A549 (cell line): ENCODE data around the gene GPR15LG. TPM values are rescaled to one million over a fixed set of nuclear protein-coding genes. Genes with fewer than 3 reads are reported as not detected.

Experiments
- ATAC-seq, 2 experiments: fragments of 200-7000 bp in 1 of 2; fragments of >200 bp in 1 of 2; cut with Nextera tagmentation in 1 of 2; cut with Tn5 transposase in 1 of 2; 3 replicates each; pipeline versions ENCODE4 v1.8.0 to v1.9.1; 2018 to 2020; ENCODE audit warnings: mild to moderate bottlenecking in 1 of 2, moderate library complexity in 1 of 2
- CTCF ChIA-PET: fragments of 300-600 bp; sonication (Branson Sonifier 250); formaldehyde crosslinking; extraction: SDS; loops from one replicate; lab custom pipeline; 2021; ENCODE audit warnings: antibody characterized with exemption, inconsistent platforms; lab: Yijun Ruan, JAX
- POLR2A ChIA-PET: fragments of 350-600 bp; formaldehyde crosslinking; extraction: SDS; loops from one replicate; lab custom pipeline; 2021; ENCODE audit warnings: antibody characterized with exemption, inconsistent platforms; lab: Yijun Ruan, JAX
- DNase-seq, 2 experiments: peaks; one replicate each; pipeline versions ENCODE4 v3.0.0 to v3.0.0-alpha.2; 2011 to 2016; ENCODE audit warnings: low read depth in 1 of 2, low spot score in 1 of 2
- FAIRE-seq: peaks from 2 replicates; lab custom pipeline; 2011; peaks lifted over from hg19 to GRCh38; lab: Jason Lieb, UNC
- H3K27ac ChIP-seq, 2 experiments: fragments of >200 bp; sonication (Bioruptor Twin); formaldehyde crosslinking; 3 replicates each; pipeline ENCODE4 v1.5.1; 2016 to 2017
- H3K4me1 ChIP-seq: fragments of >200 bp; sonication (Bioruptor Twin); formaldehyde crosslinking; 3 replicates; pipeline ENCODE4 v1.6.1; 2016
- H3K4me2 ChIP-seq: fragments of >200 bp; sonication (Bioruptor Twin); formaldehyde crosslinking; 3 replicates; pipeline ENCODE4 v1.6.1; 2016
- H3K4me3 ChIP-seq: fragments of >200 bp; sonication (Bioruptor Twin); formaldehyde crosslinking; 3 replicates; pipeline ENCODE4 v1.5.1; 2016
- H3K9me3 ChIP-seq: fragments of >200 bp; sonication (Bioruptor Twin); formaldehyde crosslinking; 3 replicates; pipeline ENCODE4 v1.6.1; 2016
- CBX2 ChIP-seq: fragments of 200-600 bp; sonication (generic); IDR thresholded peaks from 2 replicates; pipeline ENCODE4 v1.6.1; 2016; ENCODE audit warnings: low read depth, mild to moderate bottlenecking, borderline replicate concordance
- CHD4 ChIP-seq: fragments of 200-600 bp; sonication (generic); IDR thresholded peaks from 2 replicates; pipeline ENCODE4 v1.6.1; 2016; ENCODE audit warnings: antibody characterized with exemption, mild to moderate bottlenecking, borderline replicate concordance
- EHMT2 ChIP-seq: fragments of 200-600 bp; sonication (generic); IDR thresholded peaks from 2 replicates; pipeline ENCODE4 v1.6.1; 2016; ENCODE audit warnings: antibody characterized with exemption, low read depth, mild to moderate bottlenecking, moderate library complexity
- GATA3 ChIP-seq: IDR thresholded peaks from 2 replicates; pipeline ENCODE4 v1.6.1; 2012; ENCODE audit warnings: borderline replicate concordance
- HOXB13 ChIP-seq: fragments of 250-450 bp; sonication (Bioruptor Pico); IDR thresholded peaks from 2 replicates; pipeline ENCODE4 v1.5.0; 2020; ENCODE audit warnings: low read depth, mild to moderate bottlenecking, moderate library complexity
- JUNB ChIP-seq: fragments of >200 bp; sonication (Bioruptor Twin); formaldehyde crosslinking; IDR thresholded peaks from 2 replicates; pipeline ENCODE4 v1.6.1; 2016
- KDM1A ChIP-seq: fragments of 200-600 bp; sonication (generic); IDR thresholded peaks from 2 replicates; pipeline ENCODE4 v1.6.1; 2016; ENCODE audit warnings: low read depth, mild to moderate bottlenecking
- KDM5A ChIP-seq: fragments of 200-600 bp; sonication (generic); IDR thresholded peaks from 2 replicates; pipeline ENCODE4 v1.6.1; 2016; ENCODE audit warnings: antibody characterized with exemption, mild to moderate bottlenecking
- NFE2L2 ChIP-seq: fragments of 150-350 bp; conservative IDR thresholded peaks from 2 replicates; pipeline ENCODE4 v1.6.1; 2014; ENCODE audit warnings: low read length
- NR3C1 ChIP-seq: fragments of >200 bp; sonication (Bioruptor Twin); formaldehyde crosslinking; IDR thresholded peaks from 3 replicates; pipeline ENCODE4 v1.6.1; 2017
- PHF8 ChIP-seq: fragments of 200-600 bp; sonication (generic); IDR thresholded peaks from 2 replicates; pipeline ENCODE4 v1.6.1; 2016; ENCODE audit warnings: low read depth, mild to moderate bottlenecking, antibody characterized with exemption, moderate library complexity, borderline replicate concordance
- RNF2 ChIP-seq: fragments of 200-600 bp; sonication (generic); IDR thresholded peaks from 2 replicates; pipeline ENCODE4 v1.6.1; 2016; ENCODE audit warnings: low read depth, mild to moderate bottlenecking, antibody characterized with exemption, moderate library complexity, borderline replicate concordance
- SREBF2 ChIP-seq: fragments of 450-650 bp; IDR thresholded peaks from 2 replicates; pipeline ENCODE4 v1.6.1; 2014; ENCODE audit warnings: mild to moderate bottlenecking, moderate library complexity
- ZNF302 ChIP-seq: fragments of 250-450 bp; sonication (Bioruptor Pico); IDR thresholded peaks from 2 replicates; pipeline ENCODE4 v1.9.0; 2021; ENCODE audit warnings: inconsistent platforms, mild to moderate bottlenecking, moderate library complexity
- WGBS: methylation state at CpG from one replicate; pipeline ENCODE4 v1.1.6; 2017; ENCODE audit errors: missing lambda C conversion rate; 5-methylcytosine and 5-hydroxymethylcytosine counted together
- polyA plus RNA-seq, 4 experiments: library from polyadenylated mRNA; depleted of rRNA in 3 of 4; stranded (reverse); fragments of >200 nt; fragmentation: RNase III in 1 of 4; extraction: RNeasy Plus Mini Kit Qiagen cat#74134 plus additional on column Dnase treatment in 1 of 4; gene quantifications; 2 replicates in 3 of 4; 3 replicates in 1 of 4; pipeline ENCODE4 v1.2.3, GENCODE V29; 2011 to 2017
- TF ChIP-seq, protein P1 (sequence below): fragments of 200-600 bp; sonication (generic); IDR thresholded peaks from 2 replicates; pipeline ENCODE4 v1.6.1; 2016; ENCODE audit warnings: antibody characterized with exemption, mild to moderate bottlenecking, moderate library complexity
- TF ChIP-seq, protein P2 (sequence below): IDR thresholded peaks from 2 replicates; pipeline ENCODE4 v1.6.1; 2012
- TF ChIP-seq, protein P3 (sequence below): fragments of >200 bp; sonication (Bioruptor Twin); formaldehyde crosslinking; IDR thresholded peaks from 3 replicates; pipeline ENCODE4 v1.6.1; 2016
- TF ChIP-seq, protein P4 (sequence below): fragments of >200 bp; sonication (Bioruptor Twin); formaldehyde crosslinking; IDR thresholded peaks from 2 replicates; pipeline ENCODE4 v1.6.1; 2016
- TF ChIP-seq, protein P5 (sequence below): fragments of 450-650 bp; IDR thresholded peaks from 2 replicates; pipeline ENCODE4 v1.6.1; 2014; ENCODE audit warnings: antibody characterized with exemption

The GPR15LG gene
- polyA plus RNA-seq, 2 of the 4 experiments (the other 2 are of a cell fraction): not detected

DNA sequence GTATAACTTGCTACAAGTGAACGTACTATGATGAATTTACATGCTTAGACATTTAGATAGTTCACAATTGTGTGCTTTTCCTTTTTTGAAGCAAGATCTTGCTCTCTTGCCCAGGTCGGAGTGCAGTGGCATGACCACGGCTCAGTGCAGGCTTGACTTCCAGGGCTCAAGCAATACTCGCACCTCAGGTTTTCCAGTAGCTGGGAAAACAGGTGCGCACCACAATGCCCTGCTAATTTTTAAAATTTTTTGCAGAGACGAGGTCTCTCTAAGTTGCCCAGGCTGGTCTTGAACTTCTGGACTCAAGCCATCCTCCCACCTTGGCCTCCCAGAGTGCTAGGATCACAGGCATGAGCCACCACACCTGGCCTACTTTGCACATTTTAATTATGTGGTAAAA is 1.8 kb downstream of the GPR15LG start (continued):
- TF ChIP-seq ZNF302 (CRISPR knock-in tag) (no peak), JUNB (no peak)
- TF ChIP-seq, protein P1, sequence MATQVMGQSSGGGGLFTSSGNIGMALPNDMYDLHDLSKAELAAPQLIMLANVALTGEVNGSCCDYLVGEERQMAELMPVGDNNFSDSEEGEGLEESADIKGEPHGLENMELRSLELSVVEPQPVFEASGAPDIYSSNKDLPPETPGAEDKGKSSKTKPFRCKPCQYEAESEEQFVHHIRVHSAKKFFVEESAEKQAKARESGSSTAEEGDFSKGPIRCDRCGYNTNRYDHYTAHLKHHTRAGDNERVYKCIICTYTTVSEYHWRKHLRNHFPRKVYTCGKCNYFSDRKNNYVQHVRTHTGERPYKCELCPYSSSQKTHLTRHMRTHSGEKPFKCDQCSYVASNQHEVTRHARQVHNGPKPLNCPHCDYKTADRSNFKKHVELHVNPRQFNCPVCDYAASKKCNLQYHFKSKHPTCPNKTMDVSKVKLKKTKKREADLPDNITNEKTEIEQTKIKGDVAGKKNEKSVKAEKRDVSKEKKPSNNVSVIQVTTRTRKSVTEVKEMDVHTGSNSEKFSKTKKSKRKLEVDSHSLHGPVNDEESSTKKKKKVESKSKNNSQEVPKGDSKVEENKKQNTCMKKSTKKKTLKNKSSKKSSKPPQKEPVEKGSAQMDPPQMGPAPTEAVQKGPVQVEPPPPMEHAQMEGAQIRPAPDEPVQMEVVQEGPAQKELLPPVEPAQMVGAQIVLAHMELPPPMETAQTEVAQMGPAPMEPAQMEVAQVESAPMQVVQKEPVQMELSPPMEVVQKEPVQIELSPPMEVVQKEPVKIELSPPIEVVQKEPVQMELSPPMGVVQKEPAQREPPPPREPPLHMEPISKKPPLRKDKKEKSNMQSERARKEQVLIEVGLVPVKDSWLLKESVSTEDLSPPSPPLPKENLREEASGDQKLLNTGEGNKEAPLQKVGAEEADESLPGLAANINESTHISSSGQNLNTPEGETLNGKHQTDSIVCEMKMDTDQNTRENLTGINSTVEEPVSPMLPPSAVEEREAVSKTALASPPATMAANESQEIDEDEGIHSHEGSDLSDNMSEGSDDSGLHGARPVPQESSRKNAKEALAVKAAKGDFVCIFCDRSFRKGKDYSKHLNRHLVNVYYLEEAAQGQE: no peak
- TF ChIP-seq, protein P2, sequence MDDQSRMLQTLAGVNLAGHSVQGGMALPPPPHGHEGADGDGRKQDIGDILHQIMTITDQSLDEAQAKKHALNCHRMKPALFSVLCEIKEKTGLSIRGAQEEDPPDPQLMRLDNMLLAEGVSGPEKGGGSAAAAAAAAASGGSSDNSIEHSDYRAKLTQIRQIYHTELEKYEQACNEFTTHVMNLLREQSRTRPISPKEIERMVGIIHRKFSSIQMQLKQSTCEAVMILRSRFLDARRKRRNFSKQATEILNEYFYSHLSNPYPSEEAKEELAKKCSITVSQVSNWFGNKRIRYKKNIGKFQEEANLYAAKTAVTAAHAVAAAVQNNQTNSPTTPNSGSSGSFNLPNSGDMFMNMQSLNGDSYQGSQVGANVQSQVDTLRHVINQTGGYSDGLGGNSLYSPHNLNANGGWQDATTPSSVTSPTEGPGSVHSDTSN: no peak

DNA sequence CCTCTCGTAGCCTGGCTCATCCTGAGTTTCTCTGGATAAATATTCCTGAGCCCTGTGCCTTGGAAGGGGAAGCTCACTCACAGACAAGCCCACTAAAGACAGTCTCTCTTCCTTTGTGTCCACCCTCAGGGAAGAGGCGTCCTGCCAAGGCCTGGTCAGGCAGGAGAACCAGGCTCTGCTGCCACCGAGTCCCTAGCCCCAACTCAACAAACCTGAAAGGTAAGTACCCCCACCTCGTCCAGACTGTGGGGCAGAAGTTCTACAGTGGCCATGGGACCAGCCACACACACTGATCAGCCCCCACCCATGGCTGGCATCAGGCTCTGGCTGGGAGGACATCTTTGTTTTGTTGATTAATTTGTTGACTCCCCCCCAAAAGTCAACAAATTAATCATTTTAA is 2.8 kb downstream of the GPR15LG start:
- POLR2A ChIA-PET: no interaction called here
- FAIRE-seq: no peak
- WGBS: 60% methylated on average over 1 of the region's 4 CpGs

More for the DNA sequence above, 2.8 kb downstream of the GPR15LG start:
- no peak for DNase-seq
- TF ChIP-seq, protein P3, sequence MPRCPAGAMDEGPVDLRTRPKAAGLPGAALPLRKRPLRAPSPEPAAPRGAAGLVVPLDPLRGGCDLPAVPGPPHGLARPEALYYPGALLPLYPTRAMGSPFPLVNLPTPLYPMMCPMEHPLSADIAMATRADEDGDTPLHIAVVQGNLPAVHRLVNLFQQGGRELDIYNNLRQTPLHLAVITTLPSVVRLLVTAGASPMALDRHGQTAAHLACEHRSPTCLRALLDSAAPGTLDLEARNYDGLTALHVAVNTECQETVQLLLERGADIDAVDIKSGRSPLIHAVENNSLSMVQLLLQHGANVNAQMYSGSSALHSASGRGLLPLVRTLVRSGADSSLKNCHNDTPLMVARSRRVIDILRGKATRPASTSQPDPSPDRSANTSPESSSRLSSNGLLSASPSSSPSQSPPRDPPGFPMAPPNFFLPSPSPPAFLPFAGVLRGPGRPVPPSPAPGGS: no peak
- TF ChIP-seq CHD4 (no peak), GATA3 (no peak), PHF8 (no peak), KDM5A (no peak), NR3C1 (no peak), HOXB13 (no peak), KDM1A (no peak), NFE2L2 (no peak), RNF2 (no peak), EHMT2 (no peak), CBX2 (no peak), SREBF2 (no peak)
- TF ChIP-seq, protein P4, sequence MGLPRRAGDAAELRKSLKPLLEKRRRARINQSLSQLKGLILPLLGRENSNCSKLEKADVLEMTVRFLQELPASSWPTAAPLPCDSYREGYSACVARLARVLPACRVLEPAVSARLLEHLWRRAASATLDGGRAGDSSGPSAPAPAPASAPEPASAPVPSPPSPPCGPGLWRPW: no peak
- TF ChIP-seq, protein P1: no peak
- TF ChIP-seq, protein P5, sequence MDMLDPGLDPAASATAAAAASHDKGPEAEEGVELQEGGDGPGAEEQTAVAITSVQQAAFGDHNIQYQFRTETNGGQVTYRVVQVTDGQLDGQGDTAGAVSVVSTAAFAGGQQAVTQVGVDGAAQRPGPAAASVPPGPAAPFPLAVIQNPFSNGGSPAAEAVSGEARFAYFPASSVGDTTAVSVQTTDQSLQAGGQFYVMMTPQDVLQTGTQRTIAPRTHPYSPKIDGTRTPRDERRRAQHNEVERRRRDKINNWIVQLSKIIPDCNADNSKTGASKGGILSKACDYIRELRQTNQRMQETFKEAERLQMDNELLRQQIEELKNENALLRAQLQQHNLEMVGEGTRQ: no peak
- TF ChIP-seq, all 56 proteins: peak for 0
- CTCF ChIA-PET: no interaction called here
- no peak overlapping the region for H3K27ac ChIP-seq
- H3K9me3 ChIP-seq: no peaks in the 10 kb centered on the region
- no peak for ATAC-seq
- no peak overlapping the region for H3K4me2 ChIP-seq
- H3K4me1 ChIP-seq: no peaks in the 10 kb centered on the region; the same call in 2 of the 3 replicates
- no peak overlapping the region for H3K4me3 ChIP-seq
